ENCODE data around the gene ANO2. TPM values are rescaled to one million over a fixed set of nuclear protein-coding genes. Genes with fewer than 3 reads are reported as not detected.

Gene ANO2
- total and polyA plus RNA-seq, 4 donors = 0.03 to 0.25 (median 0.15) TPM

DNA sequence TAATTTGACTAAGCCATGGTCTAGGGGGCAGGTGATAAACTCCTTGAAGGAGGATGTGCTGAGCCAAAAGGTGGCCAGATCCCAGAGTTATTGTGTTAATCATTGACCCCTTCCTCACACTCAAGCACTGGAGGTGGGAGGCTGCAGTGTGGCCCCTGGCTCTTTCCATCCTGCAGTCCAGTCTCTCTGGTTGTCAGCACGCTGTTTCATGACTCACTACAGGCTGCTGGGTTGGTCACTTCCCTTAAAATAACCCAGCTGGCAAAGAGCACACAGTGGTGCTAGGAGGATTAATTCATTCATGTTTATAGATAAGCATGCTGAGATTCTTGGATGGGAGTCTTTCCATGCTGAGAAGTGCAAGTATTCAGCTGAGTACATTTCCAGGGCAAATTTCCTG is 228.9 kb downstream of the ANO2 start:
- peak; percentile 9 for DNase-seq (ENCODE audit: low spot score)
- peaks cover 0 to 8% (median 3%) of the 10 kb centered on the region in 4 donors for H3K4me1 ChIP-seq (ENCODE audit: control insufficient read depth in 4 of 4, insufficient read depth in 4 of 4, low read length in 3 of 4)

DNA sequence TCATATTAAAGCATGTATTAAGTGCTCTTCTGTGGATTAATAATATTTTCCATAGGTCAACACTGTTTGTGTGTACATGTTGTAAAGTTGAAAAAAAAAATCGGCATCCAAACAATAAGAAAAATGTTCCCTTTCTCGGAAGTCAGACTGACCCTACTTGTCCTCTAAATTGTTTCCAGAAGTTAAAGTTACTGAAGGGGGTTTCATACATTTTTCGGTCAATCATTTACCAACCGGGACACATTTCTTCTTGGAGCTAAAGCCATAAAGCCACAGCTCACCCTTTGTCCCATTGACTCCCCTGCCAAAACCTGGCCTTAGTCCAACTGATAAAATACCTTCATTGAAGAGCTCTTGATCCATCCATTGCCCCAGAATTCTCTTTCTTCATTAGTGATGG is 230.0 kb downstream of the ANO2 start:
- no peaks in the 10 kb centered on the region for H3K9me3 ChIP-seq (ENCODE audit: control insufficient read depth in 4 of 4, low read length in 3 of 4)
- H3K36me3 ChIP-seq (ENCODE audit: control insufficient read depth in 4 of 4, insufficient read depth in 3 of 4, low read depth in 1 of 4, low read length in 3 of 4) = no peaks in the 10 kb centered on the region
- peaks cover 0 to 8% (median 3%) of the 10 kb centered on the region in 4 donors for H3K4me1 ChIP-seq (ENCODE audit: control insufficient read depth in 4 of 4, insufficient read depth in 4 of 4, low read length in 3 of 4)
- no peaks in the 10 kb centered on the region for H3K27me3 ChIP-seq (ENCODE audit: control insufficient read depth in 4 of 4, insufficient read depth in 4 of 4, low read length in 3 of 4)
- WGBS = 30% methylated on average over 4 of the region's 4 CpGs
- no peak overlapping the region for H3K27ac ChIP-seq (ENCODE audit: low read depth in 1 of 2, low read length in 2 of 2)
- TF ChIP-seq RAD21 (IDR thresholded peaks at IDR 0.05) = no peak
- TF ChIP-seq SP1 (IDR thresholded peaks at IDR 0.05) = peak; percentile 19
- peak in 1 of 2 donors; percentile 35 for TF ChIP-seq HNF4A (conservative IDR thresholded peaks at IDR 0.05)
- peak in 1 of 2 donors; percentile 31 for TF ChIP-seq RXRA (IDR thresholded peaks at IDR 0.05)
- DNase-seq (ENCODE audit: low spot score) = peak; percentile 32
- H3K4me3 ChIP-seq (ENCODE audit: low read depth in 1 of 3, low read length in 3 of 3) = no peak overlapping the region
- no peak overlapping the region for H3K9ac ChIP-seq (ENCODE audit: low read depth in 1 of 2, low read length in 2 of 2)

More for the DNA sequence above, 228.9 kb downstream of the ANO2 start:
- Histone ChIP-seq H3K9ac (ENCODE audit: low read depth in 1 of 2, low read length in 2 of 2) (no peak overlapping the region), H3K4me3 (ENCODE audit: low read depth in 1 of 3, low read length in 3 of 3) (no peak overlapping the region), H3K9me3 (ENCODE audit: control insufficient read depth in 4 of 4, low read length in 3 of 4) (no peaks in the 10 kb centered on the region), H3K27ac (ENCODE audit: low read depth in 1 of 2, low read length in 2 of 2) (no peak overlapping the region), H3K27me3 (ENCODE audit: control insufficient read depth in 4 of 4, insufficient read depth in 4 of 4, low read length in 3 of 4) (no peaks in the 10 kb centered on the region), H3K36me3 (ENCODE audit: control insufficient read depth in 4 of 4, insufficient read depth in 3 of 4, low read depth in 1 of 4, low read length in 3 of 4) (no peaks in the 10 kb centered on the region)
- 82% methylated on average over 1 of the region's 1 CpG for WGBS
- TF ChIP-seq, protein P1, sequence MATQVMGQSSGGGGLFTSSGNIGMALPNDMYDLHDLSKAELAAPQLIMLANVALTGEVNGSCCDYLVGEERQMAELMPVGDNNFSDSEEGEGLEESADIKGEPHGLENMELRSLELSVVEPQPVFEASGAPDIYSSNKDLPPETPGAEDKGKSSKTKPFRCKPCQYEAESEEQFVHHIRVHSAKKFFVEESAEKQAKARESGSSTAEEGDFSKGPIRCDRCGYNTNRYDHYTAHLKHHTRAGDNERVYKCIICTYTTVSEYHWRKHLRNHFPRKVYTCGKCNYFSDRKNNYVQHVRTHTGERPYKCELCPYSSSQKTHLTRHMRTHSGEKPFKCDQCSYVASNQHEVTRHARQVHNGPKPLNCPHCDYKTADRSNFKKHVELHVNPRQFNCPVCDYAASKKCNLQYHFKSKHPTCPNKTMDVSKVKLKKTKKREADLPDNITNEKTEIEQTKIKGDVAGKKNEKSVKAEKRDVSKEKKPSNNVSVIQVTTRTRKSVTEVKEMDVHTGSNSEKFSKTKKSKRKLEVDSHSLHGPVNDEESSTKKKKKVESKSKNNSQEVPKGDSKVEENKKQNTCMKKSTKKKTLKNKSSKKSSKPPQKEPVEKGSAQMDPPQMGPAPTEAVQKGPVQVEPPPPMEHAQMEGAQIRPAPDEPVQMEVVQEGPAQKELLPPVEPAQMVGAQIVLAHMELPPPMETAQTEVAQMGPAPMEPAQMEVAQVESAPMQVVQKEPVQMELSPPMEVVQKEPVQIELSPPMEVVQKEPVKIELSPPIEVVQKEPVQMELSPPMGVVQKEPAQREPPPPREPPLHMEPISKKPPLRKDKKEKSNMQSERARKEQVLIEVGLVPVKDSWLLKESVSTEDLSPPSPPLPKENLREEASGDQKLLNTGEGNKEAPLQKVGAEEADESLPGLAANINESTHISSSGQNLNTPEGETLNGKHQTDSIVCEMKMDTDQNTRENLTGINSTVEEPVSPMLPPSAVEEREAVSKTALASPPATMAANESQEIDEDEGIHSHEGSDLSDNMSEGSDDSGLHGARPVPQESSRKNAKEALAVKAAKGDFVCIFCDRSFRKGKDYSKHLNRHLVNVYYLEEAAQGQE (IDR thresholded peaks at IDR 0.05) = no peak
- TF ChIP-seq MAX (IDR thresholded peaks at IDR 0.05) (no peak), FOXA1 (IDR thresholded peaks at IDR 0.05) (no peak), HNF4A (conservative IDR thresholded peaks at IDR 0.05) (no peak), EGR1 (IDR thresholded peaks at IDR 0.05; ENCODE audit: low read depth in 2 of 2) (no peak), ATF3 (IDR thresholded peaks at IDR 0.05) (no peak), NR2F2 (IDR thresholded peaks at IDR 0.05) (no peak), SP1 (IDR thresholded peaks at IDR 0.05) (no peak), ZBTB33 (IDR thresholded peaks at IDR 0.05) (no peak), HNF4G (IDR thresholded peaks at IDR 0.05) (no peak)

DNA sequence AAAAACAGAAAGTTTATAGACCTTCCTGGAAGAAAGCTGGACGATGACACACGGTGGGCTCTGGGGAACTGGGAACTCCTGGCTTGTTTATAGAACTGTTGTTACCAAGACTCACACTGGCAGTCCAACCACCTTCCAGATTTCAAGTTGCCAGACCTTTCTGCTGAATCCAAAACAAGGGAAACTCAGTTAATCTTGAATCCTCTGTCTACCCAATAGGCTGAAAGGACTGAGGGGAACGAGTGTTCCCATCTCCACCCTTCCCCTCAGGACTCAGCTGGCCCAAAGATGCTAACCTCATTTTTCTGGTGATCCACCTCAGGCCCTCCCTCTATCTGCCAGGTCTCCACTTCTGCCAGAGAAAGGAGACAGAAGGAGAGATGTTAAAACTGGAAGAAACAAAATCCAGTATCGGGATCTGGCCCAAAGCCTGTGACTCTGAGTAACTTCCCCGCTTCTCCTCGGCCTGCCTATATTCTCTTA is 231.4 kb downstream of the ANO2 start:
- Histone ChIP-seq H3K27me3 (ENCODE audit: control insufficient read depth in 4 of 4, insufficient read depth in 4 of 4, low read length in 3 of 4) (no peaks in the 10 kb centered on the region), H3K36me3 (ENCODE audit: control insufficient read depth in 4 of 4, insufficient read depth in 3 of 4, low read depth in 1 of 4, low read length in 3 of 4) (no peaks in the 10 kb centered on the region), H3K9me3 (ENCODE audit: control insufficient read depth in 4 of 4, low read length in 3 of 4) (no peaks in the 10 kb centered on the region), H3K9ac (ENCODE audit: low read depth in 1 of 2, low read length in 2 of 2) (no peak overlapping the region), H3K4me1 (ENCODE audit: control insufficient read depth in 4 of 4, insufficient read depth in 4 of 4, low read length in 3 of 4) (peaks cover 0 to 8% (median 3%) of the 10 kb centered on the region in 4 donors), H3K27ac (ENCODE audit: low read depth in 1 of 2, low read length in 2 of 2) (no peak overlapping the region), H3K4me3 (ENCODE audit: low read depth in 1 of 3, low read length in 3 of 3) (no peak overlapping the region)
- peak; percentile 23 for DNase-seq (ENCODE audit: low spot score)
- 92% methylated on average over 6 of the region's 6 CpGs for WGBS
- TF ChIP-seq CTCF (IDR thresholded peaks at IDR 0.05; ENCODE audit: low read depth, low read length, missing input control) = no peak
- TF ChIP-seq YY1 (IDR thresholded peaks at IDR 0.05) = no peak
- no peak for TF ChIP-seq NR2F2 (IDR thresholded peaks at IDR 0.05)
- TF ChIP-seq, protein P1 (IDR thresholded peaks at IDR 0.05) = no peak
- TF ChIP-seq RXRA (IDR thresholded peaks at IDR 0.05) = no peak
- no peak for TF ChIP-seq RAD21 (IDR thresholded peaks at IDR 0.05)
- no peak for TF ChIP-seq FOXA1 (IDR thresholded peaks at IDR 0.05)
- no peak for TF ChIP-seq HNF4G (IDR thresholded peaks at IDR 0.05)
- TF ChIP-seq ATF3 (IDR thresholded peaks at IDR 0.05) = no peak
- TF ChIP-seq HNF4A (conservative IDR thresholded peaks at IDR 0.05) = no peak
- no peak for TF ChIP-seq TAF1 (conservative IDR thresholded peaks at IDR 0.05)

All from liver (tissue), 9 donors.